ENCODE results near the gene DNAJC11.
"Not testable (repeated sequence)": the region's sequence is repeated elsewhere in the genome, so short reads cannot be mapped to it uniquely, and the experiment has no call there.

Gene DNAJC11

DNA sequence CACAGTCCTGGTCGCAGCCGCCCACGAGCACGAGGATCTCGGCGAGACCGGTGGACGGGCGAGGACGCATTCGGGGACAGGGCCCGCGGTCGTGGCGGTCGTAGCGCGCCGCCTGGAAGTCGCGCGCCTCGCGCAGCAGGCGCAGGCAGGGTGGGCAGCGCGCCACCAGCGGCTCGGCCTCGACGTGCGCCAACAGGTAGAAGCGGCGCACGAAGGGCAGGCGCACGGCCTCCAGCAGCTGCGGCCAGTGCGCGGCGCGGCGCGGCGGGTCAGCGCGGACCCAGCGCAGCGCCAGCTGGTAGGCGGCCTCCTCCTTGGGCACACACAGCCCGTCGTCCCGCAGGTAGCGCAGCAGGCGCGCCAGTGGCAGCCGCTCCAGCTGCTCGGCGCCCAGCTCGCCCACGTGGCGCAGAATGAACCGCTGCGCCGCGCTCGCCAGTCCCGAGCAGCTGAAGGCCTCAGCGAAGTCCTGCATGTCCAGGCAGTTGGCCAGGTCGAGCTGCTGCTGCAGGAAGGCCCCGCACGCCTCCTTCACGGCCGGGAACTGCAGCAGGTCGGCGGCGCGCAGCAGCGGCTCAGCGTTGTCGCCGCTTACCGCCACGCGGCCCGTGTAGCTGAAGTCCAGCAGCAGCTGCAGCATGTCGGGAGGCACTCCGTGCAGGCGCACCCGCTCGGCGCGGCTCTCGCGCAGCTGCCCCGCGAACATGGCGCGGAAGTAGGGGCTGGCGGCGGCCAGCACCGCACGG is 99.5 kb downstream of the DNAJC11 start:
- Histone ChIP-seq H3K27me3 (ENCODE audit: control insufficient read depth, insufficient read depth, low read length) (no peaks in the 10 kb centered on the region), H3K27ac (peak overlapping the region; percentile 66), H3K4me1 (peaks cover 6% of the 10 kb centered on the region), H3K9ac (no peak overlapping the region), H3K9me3 (ENCODE audit: control insufficient read depth, low read length) (no peaks in the 10 kb centered on the region), H2AFZ (peak overlapping the region; percentile 79), H3K4me3 (ENCODE audit: low read depth, low read length) (peak overlapping the region; percentile 82), H3K79me2 (peaks cover 9% of the 10 kb centered on the region), H3K36me3 (ENCODE audit: control insufficient read depth, insufficient read depth, low read length) (no peaks in the 10 kb centered on the region), H3K4me2 (ENCODE audit: low read length) (peak overlapping the region; percentile 95)
- TF ChIP-seq CTCF (IDR thresholded peaks at IDR 0.05): no peak

DNA sequence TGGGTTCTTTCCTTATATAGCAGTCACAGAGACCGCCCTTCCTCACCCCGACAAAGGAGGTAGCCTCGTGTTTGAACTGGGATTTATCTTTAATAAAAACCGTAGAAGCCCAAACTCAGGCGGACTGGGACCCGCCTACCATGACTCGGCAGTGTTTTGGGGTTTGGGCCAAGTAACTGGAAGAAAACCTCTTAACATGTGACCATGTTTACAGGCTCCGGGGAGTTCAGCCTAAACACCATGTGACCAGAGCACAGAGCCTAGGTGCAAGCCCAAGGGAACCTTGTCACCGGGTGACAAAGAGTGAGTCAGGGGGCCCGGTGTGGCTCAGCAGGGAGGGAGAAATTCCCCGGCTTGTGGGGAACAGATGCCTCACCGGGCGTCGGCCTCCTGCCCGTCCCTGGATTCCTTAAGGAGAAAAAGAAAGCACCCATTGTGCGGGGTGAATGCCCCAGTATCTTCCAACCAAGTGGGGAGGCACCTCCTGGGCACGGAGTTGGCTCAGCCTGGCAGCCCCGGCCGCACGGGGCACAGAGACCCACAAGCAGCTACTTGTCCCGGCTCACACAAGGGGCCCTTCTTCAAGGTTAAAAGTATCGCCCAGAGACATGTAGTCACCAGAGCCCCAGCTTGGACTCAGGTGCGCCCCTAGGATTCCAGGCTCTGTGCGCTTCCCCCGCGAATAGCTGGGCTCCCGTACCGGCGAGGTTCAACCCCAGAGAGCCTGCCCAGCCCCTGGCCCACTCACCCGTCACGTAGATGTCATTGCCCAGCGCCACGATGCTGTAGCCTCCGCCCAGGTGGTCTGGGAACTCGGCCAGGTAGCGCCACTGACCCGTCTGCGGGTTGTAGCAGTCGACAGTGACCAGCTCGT is 100.3 kb downstream of the DNAJC11 start:
- no peaks in the 10 kb centered on the region for H3K36me3 ChIP-seq (ENCODE audit: control insufficient read depth, insufficient read depth, low read length)
- TF ChIP-seq CTCF (IDR thresholded peaks at IDR 0.05): no peak
- H3K27me3 ChIP-seq (ENCODE audit: control insufficient read depth, insufficient read depth, low read length): no peaks in the 10 kb centered on the region
- peaks cover 11% of the 10 kb centered on the region for H3K79me2 ChIP-seq
- H3K9ac ChIP-seq: no peak overlapping the region
- no peaks in the 10 kb centered on the region for H3K9me3 ChIP-seq (ENCODE audit: control insufficient read depth, low read length)
- peak overlapping the region; percentile 95 for H3K4me2 ChIP-seq (ENCODE audit: low read length)
- peaks cover 6% of the 10 kb centered on the region for H3K4me1 ChIP-seq
- peak overlapping the region; percentile 19 for H2AFZ ChIP-seq
- H3K27ac ChIP-seq: peak overlapping the region; percentile 66
- H3K4me3 ChIP-seq (ENCODE audit: low read depth, low read length): peak overlapping the region; percentile 82

DNA sequence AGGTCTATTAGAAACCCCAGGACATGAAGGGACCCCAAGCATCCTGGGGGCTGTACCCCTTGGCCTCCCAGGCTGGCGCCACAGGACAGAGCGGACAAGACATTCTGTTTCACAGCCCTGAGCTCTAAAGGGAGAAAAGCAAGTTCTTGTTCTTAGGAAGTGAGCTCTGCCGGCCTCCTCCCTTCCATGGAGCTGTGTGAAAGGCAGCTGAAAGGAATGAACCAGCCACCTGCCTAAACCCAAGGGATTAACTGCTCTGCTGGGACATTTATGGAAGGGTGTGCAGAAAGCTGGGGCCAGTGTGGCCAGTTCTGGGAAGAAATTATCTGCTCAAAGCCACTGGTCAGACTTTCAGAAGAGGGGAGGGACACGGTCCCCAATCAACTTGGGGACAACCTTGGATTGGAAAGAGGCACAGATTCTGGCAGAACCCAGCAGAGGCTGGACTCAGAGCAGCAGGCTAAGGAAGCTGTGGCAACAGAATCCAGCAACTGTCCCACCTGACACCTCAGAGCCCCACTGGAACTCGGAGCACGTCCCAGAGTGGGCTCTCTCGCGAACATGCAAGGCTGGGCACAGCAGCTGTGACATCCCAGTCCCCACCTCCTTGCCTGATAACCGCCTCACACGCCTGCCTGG is 101.1 kb downstream of the DNAJC11 start:
- H3K9me3 ChIP-seq (ENCODE audit: control insufficient read depth, low read length): no peaks in the 10 kb centered on the region
- no peaks in the 10 kb centered on the region for H3K27me3 ChIP-seq (ENCODE audit: control insufficient read depth, insufficient read depth, low read length)
- peak overlapping the region; percentile 95 for H3K4me2 ChIP-seq (ENCODE audit: low read length)
- H2AFZ ChIP-seq: no peak overlapping the region
- H3K4me1 ChIP-seq: peaks cover 6% of the 10 kb centered on the region
- H3K79me2 ChIP-seq: peaks cover 13% of the 10 kb centered on the region
- peak overlapping the region; percentile 82 for H3K4me3 ChIP-seq (ENCODE audit: low read depth, low read length)
- H3K36me3 ChIP-seq (ENCODE audit: control insufficient read depth, insufficient read depth, low read length): no peaks in the 10 kb centered on the region
- H3K9ac ChIP-seq: no peak overlapping the region
- no peak for TF ChIP-seq CTCF (IDR thresholded peaks at IDR 0.05)
- peak overlapping the region; percentile 66 for H3K27ac ChIP-seq

DNA sequence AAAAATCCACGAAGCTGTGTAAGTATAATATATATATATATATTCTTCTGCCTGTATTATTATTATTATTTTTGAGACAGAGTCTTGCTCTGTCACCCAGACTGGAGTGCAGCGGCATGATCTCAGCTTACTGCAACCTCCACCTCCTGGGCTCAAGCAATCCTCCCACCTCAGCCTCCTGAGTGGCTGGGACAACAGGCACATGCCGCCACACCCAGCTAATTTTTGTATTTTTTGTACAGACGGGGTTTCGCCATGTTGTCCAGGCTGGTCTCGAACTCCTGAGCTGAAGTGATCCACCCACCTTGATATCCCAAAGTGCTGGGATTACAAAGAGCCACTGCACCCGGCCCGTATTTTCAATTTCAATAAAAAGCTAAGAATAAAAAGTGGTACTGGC is 101.6 kb downstream of the DNAJC11 start:
- peak overlapping the region; percentile 82 for H3K4me3 ChIP-seq (ENCODE audit: low read depth, low read length)
- H3K4me1 ChIP-seq; H2AFZ ChIP-seq; H3K27ac ChIP-seq; H3K9me3 ChIP-seq (ENCODE audit: control insufficient read depth, low read length); H3K27me3 ChIP-seq (ENCODE audit: control insufficient read depth, insufficient read depth, low read length); H3K36me3 ChIP-seq (ENCODE audit: control insufficient read depth, insufficient read depth, low read length); H3K9ac ChIP-seq: not testable (repeated sequence)
- H3K4me2 ChIP-seq (ENCODE audit: low read length): peak overlapping the region; percentile 95
- peaks cover 13% of the 10 kb centered on the region for H3K79me2 ChIP-seq
